HEK293T (cell line): ENCODE results near the gene MAP3K1.

Source experiments
- CTCF ChIA-PET: fragments of 350-600 bp; formaldehyde crosslinking; extraction: SDS; loops from one replicate; lab custom pipeline; 2021; ENCODE audit warnings: antibody characterized with exemption, inconsistent platforms; lab: Yijun Ruan, JAX
- POLR2A ChIA-PET: fragments of 350-600 bp; formaldehyde crosslinking; extraction: SDS; loops from one replicate; lab custom pipeline; 2020; ENCODE audit warnings: antibody characterized with exemption, inconsistent platforms; lab: Yijun Ruan, JAX
- DNase-seq: peaks from one replicate; pipeline ENCODE4 v3.0.0; 2012; ENCODE audit warnings: mixed read lengths; ENCODE audit errors: extremely low spot score
- ARNT ChIP-seq: fragments of 450-650 bp; IDR thresholded peaks from 2 replicates; pipeline ENCODE4 v1.6.1; 2017; ENCODE audit warnings: mild to moderate bottlenecking
- BHLHE40 ChIP-seq: fragments of 450-650 bp; IDR thresholded peaks from 2 replicates; pipeline ENCODE4 v1.6.1; 2016; ENCODE audit warnings: mild to moderate bottlenecking, moderate library complexity, borderline replicate concordance
- CTBP1 ChIP-seq: fragments of 450-650 bp; IDR thresholded peaks from 2 replicates; pipeline ENCODE4 v1.6.1; 2016; ENCODE audit warnings: borderline replicate concordance
- ELF4 ChIP-seq: fragments of 450-650 bp; IDR thresholded peaks from 2 replicates; pipeline ENCODE4 v1.6.1; 2017; ENCODE audit warnings: antibody characterized with exemption
- FOXA1 ChIP-seq: fragments of 450-650 bp; IDR thresholded peaks from 2 replicates; pipeline ENCODE4 v1.6.1; 2016; ENCODE audit warnings: mild to moderate bottlenecking
- FOXK2 ChIP-seq: fragments of 450-650 bp; IDR thresholded peaks from 2 replicates; pipeline ENCODE4 v1.6.1; 2016; ENCODE audit warnings: mild to moderate bottlenecking
- FOXM1 ChIP-seq: fragments of 450-650 bp; IDR thresholded peaks from 2 replicates; pipeline ENCODE4 v1.6.1; 2017; ENCODE audit warnings: mild to moderate bottlenecking, borderline replicate concordance
- HDGF ChIP-seq: fragments of 450-650 bp; IDR thresholded peaks from 2 replicates; pipeline ENCODE4 v1.6.1; 2017; ENCODE audit warnings: antibody characterized with exemption, borderline replicate concordance
- L3MBTL2 ChIP-seq: fragments of 450-650 bp; conservative IDR thresholded peaks from 2 replicates; pipeline ENCODE4 v1.6.1; 2016; ENCODE audit warnings: mild to moderate bottlenecking
- LEF1 ChIP-seq: fragments of 450-650 bp; IDR thresholded peaks from 2 replicates; pipeline ENCODE4 v1.6.1; 2017; ENCODE audit warnings: mild to moderate bottlenecking, borderline replicate concordance
- NFRKB ChIP-seq: fragments of 450-650 bp; IDR thresholded peaks from 2 replicates; pipeline ENCODE4 v1.6.1; 2016; ENCODE audit warnings: mild to moderate bottlenecking, moderate library complexity
- SP1 ChIP-seq: fragments of 450-650 bp; IDR thresholded peaks from 2 replicates; pipeline ENCODE4 v1.6.1; 2017
- SUZ12 ChIP-seq: fragments of 450-650 bp; IDR thresholded peaks from 2 replicates; pipeline ENCODE4 v1.6.1; 2016; ENCODE audit warnings: mild to moderate bottlenecking
- TARDBP ChIP-seq: fragments of 450-650 bp; IDR thresholded peaks from 2 replicates; pipeline ENCODE4 v1.6.1; 2016
- ZNF384 ChIP-seq: fragments of 450-650 bp; IDR thresholded peaks from 2 replicates; pipeline ENCODE4 v1.6.1; 2016
- TF ChIP-seq, protein P1 (sequence below): fragments of 450-650 bp; IDR thresholded peaks from 2 replicates; pipeline ENCODE4 v1.6.1; 2016

MAP3K1 gene

DNA sequence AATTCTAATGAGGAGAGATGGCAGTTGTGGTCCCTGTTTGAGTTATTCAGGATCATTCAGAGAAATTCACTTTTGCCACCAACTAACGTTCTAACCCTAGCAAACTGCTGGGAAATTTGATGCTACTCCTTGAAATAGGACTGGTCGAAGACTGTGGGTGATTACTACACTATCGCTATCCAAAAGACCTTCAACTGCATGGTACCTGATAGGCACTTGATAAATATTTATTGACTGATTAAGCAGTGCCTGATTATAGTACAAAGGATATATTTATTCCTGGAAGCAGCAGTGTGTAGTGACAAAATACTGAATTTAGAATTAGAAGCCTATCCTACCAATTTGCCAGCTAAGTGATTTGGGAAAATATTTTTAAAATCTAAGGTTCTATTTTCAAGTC is 14.1 kb upstream of the MAP3K1 start:
- TF ChIP-seq L3MBTL2 = no peak
- TF ChIP-seq, protein P1, sequence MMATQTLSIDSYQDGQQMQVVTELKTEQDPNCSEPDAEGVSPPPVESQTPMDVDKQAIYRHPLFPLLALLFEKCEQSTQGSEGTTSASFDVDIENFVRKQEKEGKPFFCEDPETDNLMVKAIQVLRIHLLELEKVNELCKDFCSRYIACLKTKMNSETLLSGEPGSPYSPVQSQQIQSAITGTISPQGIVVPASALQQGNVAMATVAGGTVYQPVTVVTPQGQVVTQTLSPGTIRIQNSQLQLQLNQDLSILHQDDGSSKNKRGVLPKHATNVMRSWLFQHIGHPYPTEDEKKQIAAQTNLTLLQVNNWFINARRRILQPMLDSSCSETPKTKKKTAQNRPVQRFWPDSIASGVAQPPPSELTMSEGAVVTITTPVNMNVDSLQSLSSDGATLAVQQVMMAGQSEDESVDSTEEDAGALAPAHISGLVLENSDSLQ = no peak
- no peak for TF ChIP-seq SP1
- TF ChIP-seq FOXA1 = no peak
- TF ChIP-seq FOXK2 = no peak
- TF ChIP-seq SUZ12 = no peak
- TF ChIP-seq LEF1 = no peak
- TF ChIP-seq CTBP1 = no peak
- no peak for TF ChIP-seq ELF4
- no peak for TF ChIP-seq ARNT
- TF ChIP-seq BHLHE40 = no peak
- TF ChIP-seq FOXM1 = no peak
- no peak for TF ChIP-seq TARDBP
- no peak for TF ChIP-seq ZNF384
- no peak for TF ChIP-seq NFRKB
- no peak for TF ChIP-seq HDGF
- DNase-seq = no peak
- ChIA-PET POLR2A (no interaction called here), CTCF (no interaction called here)

DNA sequence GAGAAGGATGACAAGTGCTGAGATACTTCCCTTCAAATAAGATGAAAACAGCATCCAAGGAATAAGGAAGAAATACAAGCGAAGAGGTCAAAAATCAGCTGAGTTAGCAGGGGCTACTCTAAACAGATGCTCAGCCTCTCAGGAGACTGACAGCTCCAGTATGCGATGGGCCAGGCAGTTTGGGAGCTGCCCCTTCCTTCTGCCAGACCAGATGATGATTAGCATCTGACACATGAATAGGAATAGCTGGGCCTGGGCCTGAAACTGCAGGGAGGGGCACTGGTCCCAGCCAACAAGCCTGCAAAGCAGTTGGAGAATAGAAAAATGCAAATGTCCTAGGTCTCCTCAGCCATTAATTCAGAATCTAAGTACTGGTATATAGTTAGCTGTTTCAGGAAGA is 13.1 kb upstream of the MAP3K1 start:
- TF ChIP-seq ZNF384 = no peak
- no peak for TF ChIP-seq TARDBP
- TF ChIP-seq FOXM1 = no peak
- no peak for TF ChIP-seq LEF1
- no peak for TF ChIP-seq FOXA1

DNA sequence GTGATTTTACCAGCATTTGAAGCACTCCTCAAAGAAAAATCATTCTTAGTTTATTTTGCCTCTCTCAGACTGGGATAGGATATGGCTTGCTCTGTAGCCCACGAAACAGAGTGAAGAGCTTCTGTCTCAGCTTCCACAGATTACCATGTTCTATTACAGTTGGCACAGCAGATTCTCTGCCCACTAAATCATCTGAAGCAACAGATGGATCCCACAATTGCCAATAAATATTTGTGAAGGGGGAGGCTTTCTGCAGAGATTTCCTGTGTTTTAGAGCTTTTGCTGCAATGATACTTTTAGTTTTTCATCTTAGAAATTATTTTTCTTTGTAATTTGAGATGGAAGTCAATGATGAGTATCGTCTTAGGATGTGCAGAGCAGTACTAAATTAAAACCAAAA is 12.3 kb upstream of the MAP3K1 start:
- TF ChIP-seq CTBP1 (no peak), BHLHE40 (no peak)
- ChIA-PET POLR2A (interaction anchor here (1.2 kb wide), 1 partner anchor 12 kb away, joined by 3 read pairs; no protein-coding TSS in a partner anchor), CTCF (no interaction called here)
- no peak for DNase-seq

More for the DNA sequence above, 13.1 kb upstream of the MAP3K1 start:
- ChIA-PET POLR2A (interaction anchor here (0.8 to 1.2 kb wide), 2 partner anchors 11 to 12 kb away, joined by 3 read pairs; no protein-coding TSS in a partner anchor), CTCF (interaction anchor here (0.6 kb wide), 1 partner anchor 9 kb away, joined by 5 read pairs; no protein-coding TSS in a partner anchor)
- no peak for DNase-seq

DNA sequence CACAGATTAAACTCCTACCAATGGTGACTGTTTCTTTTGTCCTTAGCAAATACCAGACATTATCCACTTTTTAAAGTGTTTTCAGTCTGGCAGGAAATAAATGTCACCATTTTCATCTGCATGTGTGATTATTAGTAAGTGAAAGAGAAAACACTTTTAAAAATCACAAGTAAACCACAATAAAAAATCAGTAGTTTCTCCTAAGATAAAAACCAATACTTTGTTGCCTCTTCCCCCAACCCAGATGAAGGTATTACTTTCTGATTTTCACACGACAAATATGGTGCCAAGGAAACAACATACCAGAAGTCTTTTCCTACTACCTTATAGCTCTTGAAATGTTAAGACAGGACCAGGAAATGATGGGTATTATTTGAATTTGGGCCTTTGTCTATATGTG is 11.5 kb upstream of the MAP3K1 start:
- CTCF ChIA-PET = no interaction called here
- POLR2A ChIA-PET = no interaction called here

DNA sequence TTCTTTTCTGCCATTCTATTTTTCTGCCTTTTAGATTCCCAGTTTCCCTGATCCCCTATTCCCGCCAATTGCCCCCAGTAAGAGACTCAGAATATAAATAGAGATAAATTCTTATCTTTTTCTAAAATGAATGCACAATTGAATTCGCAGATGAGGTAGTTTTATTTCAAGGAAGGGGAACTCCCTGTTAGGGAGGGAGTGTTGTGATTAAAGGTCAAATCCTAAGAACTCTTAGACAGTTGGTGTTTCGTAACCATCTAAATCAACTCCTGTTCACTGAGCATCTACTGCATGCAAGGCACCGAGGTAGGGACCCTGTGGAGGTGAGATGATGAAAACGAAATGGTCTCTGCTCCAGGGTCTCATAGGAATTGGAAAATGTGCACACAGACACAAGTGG is 7.7 kb upstream of the MAP3K1 start:
- TF ChIP-seq, protein P1 = no peak
- TF ChIP-seq SP1 (no peak), LEF1 (no peak), FOXM1 (no peak), L3MBTL2 (no peak)
- ChIA-PET POLR2A (no interaction called here), CTCF (no interaction called here)
- no peak for DNase-seq

More for the DNA sequence above, 11.5 kb upstream of the MAP3K1 start:
- no peak for DNase-seq
- TF ChIP-seq ZNF384 = no peak
- TF ChIP-seq LEF1 = no peak
- no peak for TF ChIP-seq TARDBP
- TF ChIP-seq FOXA1 = no peak
- no peak for TF ChIP-seq NFRKB
- no peak for TF ChIP-seq BHLHE40
- TF ChIP-seq, protein P1 = no peak
- no peak for TF ChIP-seq HDGF
- TF ChIP-seq FOXM1 = no peak
- no peak for TF ChIP-seq ELF4
- TF ChIP-seq SUZ12 = no peak
- TF ChIP-seq SP1 = no peak
- TF ChIP-seq ARNT = no peak

DNA sequence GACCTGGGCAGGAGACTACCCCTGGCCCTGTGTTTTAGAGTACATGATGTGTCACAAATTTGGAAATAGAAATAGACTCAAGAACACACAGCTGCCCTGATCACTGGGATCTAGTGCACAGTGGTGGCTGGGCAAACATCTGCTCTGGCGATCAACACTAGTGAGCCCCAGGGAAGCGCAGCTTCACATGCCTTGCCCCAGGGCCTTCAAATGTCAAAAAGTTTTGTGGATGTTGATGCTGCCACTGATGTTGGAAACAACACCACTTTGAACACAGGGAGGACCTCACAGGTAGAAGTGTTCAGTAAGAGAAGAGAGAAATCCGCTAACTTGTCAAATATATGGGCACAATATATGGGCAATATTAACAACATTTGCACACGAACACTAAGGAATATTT is 7.1 kb upstream of the MAP3K1 start:
- ChIA-PET CTCF (no interaction called here), POLR2A (no interaction called here)
- no peak for DNase-seq
- no peak for TF ChIP-seq L3MBTL2

DNA sequence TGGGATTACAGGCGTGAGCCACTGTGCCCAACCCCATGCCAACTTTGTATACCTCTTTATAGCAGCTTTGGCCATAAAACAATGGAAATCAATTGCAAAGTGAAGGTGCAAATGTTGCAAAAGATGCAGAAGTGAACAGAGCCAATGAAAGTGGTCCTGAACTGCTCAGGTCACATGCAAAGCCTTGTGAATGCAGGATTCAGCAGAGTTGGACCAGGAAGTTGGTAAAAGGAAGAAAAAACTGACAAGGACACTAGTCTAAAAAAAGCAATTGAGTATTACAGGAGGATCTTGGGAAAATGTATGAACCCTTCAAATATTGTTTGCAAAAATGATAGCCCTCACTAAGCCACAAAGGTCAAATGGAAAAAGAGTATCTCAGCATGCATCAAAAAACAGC is 4.5 kb upstream of the MAP3K1 start:
- DNase-seq = no peak
- TF ChIP-seq L3MBTL2 (no peak), FOXK2 (no peak), ZNF384 (no peak), FOXA1 (no peak), SP1 (no peak), HDGF (no peak), TARDBP (no peak), ARNT (no peak), SUZ12 (no peak)
- TF ChIP-seq, protein P1 = no peak
- ChIA-PET POLR2A (no interaction called here), CTCF (interaction anchor here (1.1 kb wide), 1 partner anchor 9 kb away, joined by 5 read pairs; no protein-coding TSS in a partner anchor)
